ENCODE measurements around the gene MAG. TPM values are rescaled to one million over a fixed set of nuclear protein-coding genes. Genes with fewer than 3 reads are reported as not detected.

MAG gene
- total and polyA plus RNA-seq, 10 of the 15 experiments (the other 5 are each of a cell fraction or from before 2014, with no cell fraction given) = 0.03 to 0.82 (median 0.17) TPM; not detected in 2

DNA sequence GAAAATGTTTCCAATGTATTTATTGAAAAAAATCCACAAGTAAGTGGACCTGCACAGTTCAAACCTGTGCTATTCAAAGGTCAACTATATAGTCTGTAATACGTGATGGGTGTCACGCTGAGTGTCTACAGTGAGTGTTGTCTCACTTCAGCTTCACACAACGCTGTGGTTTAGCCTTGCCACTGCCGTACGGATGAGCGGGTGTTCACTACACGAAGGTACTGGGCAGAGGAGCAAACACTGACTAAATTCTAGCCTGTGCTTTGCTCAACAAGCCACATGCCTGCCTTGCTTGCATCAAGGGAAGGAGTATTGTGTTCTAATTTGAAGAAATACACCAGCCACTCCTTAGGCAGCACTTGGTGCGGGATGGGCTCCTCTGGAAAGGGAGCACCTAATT, 62.9 kb downstream of the MAG start (continued):
- TF ChIP-seq SKIL (IDR thresholded peaks at IDR 0.05; ENCODE audit: low read depth, poor library complexity, severe bottlenecking) (no peak), GATAD2B (conservative IDR thresholded peaks at IDR 0.05; ENCODE audit: low read depth) (0 out of 2 replicates have a peak, but pooled peaks have one; percentile 33), SUPT20H (IDR thresholded peaks at IDR 0.05; ENCODE audit: borderline replicate concordance, control insufficient read depth, low read depth, low read length) (no peak), PAX5 (IDR thresholded peaks at IDR 0.05; ENCODE audit: borderline replicate concordance, low read depth, low read length) (0 out of 2 replicates have a peak, but pooled peaks have one; percentile 35), ETV6 (conservative IDR thresholded peaks at IDR 0.05 in 1 of 2, IDR thresholded peaks at IDR 0.05 in 1 of 2; ENCODE audit: borderline replicate concordance in 1 of 2, low read depth in 1 of 2) (no peak), ZSCAN29 (IDR thresholded peaks at IDR 0.05) (no peak), PRDM15 (CRISPR knock-in tag; IDR thresholded peaks at IDR 0.05) (no peak), RAD21 (IDR thresholded peaks at IDR 0.05; ENCODE audit: insufficient read depth, low read depth, low read length) (peak; percentile 1; the same call in 1 of the 2 replicates), IRF4 (IDR thresholded peaks at IDR 0.05; ENCODE audit: low read depth, low read length) (peak; percentile 53; the same call in 1 of the 2 replicates), MXI1 (IDR thresholded peaks at IDR 0.05; ENCODE audit: low read depth, low read length) (no peak), JUND (IDR thresholded peaks at IDR 0.05; ENCODE audit: low read depth, low read length) (no peak), PAX8 (IDR thresholded peaks at IDR 0.05) (no peak), POLR2AphosphoS5 (IDR thresholded peaks at IDR 0.05; ENCODE audit: low read length) (no peak), BCL3 (IDR thresholded peaks at IDR 0.05; ENCODE audit: borderline replicate concordance, insufficient read depth, low read depth, low read length, poor library complexity, severe bottlenecking) (peak; percentile 16), CBFB (IDR thresholded peaks at IDR 0.05; ENCODE audit: low read depth) (peak; percentile 46; the same call in 1 of the 2 replicates), DPF2 (IDR thresholded peaks at IDR 0.05) (peak; percentile 53; the same call in 1 of the 2 replicates), FOS (IDR thresholded peaks at IDR 0.05; ENCODE audit: borderline replicate concordance, extremely low read depth, insufficient read length) (no peak)
- TF ChIP-seq, protein P1, sequence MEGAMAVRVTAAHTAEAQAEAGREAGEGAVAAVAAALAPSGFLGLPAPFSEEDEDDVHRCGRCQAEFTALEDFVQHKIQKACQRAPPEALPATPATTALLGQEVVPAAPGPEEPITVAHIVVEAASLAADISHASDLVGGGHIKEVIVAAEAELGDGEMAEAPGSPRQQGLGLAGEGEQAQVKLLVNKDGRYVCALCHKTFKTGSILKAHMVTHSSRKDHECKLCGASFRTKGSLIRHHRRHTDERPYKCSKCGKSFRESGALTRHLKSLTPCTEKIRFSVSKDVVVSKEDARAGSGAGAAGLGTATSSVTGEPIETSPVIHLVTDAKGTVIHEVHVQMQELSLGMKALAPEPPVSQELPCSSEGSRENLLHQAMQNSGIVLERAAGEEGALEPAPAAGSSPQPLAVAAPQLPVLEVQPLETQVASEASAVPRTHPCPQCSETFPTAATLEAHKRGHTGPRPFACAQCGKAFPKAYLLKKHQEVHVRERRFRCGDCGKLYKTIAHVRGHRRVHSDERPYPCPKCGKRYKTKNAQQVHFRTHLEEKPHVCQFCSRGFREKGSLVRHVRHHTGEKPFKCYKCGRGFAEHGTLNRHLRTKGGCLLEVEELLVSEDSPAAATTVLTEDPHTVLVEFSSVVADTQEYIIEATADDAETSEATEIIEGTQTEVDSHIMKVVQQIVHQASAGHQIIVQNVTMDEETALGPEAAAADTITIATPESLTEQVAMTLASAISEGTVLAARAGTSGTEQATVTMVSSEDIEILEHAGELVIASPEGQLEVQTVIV (IDR thresholded peaks at IDR 0.05; ENCODE audit: borderline replicate concordance, partially characterized antibody) = no peak

Data from GM12878 (cell line).